ENCODE results near the gene PLPP2.

DNA sequence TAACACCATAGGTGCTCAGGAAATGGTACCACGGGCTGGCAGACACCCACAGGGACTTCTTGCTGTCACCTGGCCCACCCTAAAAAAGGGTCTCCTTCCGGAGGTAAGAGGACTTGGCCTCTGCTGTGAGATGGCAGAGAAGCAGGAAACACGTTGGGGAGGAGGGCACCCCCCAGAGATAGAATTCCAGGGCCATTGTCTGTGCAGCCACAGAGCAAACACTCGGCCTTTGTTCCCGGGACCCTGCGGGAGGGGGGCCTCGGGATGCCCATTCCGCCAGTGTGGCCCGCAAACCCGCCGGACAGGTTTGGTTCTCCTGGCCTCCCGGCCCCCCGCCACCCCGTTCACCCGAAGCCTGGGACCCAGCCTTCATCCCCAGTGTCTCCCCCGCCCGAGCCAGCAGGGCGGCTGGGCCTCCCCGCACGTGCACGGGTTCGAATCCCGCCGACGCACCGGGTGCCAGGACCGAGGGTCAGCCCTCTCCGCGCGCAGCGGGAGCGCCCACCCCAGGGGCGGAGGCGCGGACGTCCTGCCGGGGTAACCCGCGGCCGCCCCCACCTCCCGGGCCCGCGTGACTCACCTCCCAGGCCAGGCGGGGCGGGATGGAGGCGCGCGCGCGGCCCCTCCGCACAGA, 714 bp downstream of the PLPP2 start:
- no peak for TF ChIP-seq POLR2A (IDR thresholded peaks at IDR 0.05)
- TF ChIP-seq, protein P1, sequence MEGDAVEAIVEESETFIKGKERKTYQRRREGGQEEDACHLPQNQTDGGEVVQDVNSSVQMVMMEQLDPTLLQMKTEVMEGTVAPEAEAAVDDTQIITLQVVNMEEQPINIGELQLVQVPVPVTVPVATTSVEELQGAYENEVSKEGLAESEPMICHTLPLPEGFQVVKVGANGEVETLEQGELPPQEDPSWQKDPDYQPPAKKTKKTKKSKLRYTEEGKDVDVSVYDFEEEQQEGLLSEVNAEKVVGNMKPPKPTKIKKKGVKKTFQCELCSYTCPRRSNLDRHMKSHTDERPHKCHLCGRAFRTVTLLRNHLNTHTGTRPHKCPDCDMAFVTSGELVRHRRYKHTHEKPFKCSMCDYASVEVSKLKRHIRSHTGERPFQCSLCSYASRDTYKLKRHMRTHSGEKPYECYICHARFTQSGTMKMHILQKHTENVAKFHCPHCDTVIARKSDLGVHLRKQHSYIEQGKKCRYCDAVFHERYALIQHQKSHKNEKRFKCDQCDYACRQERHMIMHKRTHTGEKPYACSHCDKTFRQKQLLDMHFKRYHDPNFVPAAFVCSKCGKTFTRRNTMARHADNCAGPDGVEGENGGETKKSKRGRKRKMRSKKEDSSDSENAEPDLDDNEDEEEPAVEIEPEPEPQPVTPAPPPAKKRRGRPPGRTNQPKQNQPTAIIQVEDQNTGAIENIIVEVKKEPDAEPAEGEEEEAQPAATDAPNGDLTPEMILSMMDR (IDR thresholded peaks at IDR 0.05): no peak

All from heart left ventricle (tissue), 13 donors.